GM18868 (cell line): ENCODE results near the gene R3HCC1L.
A peak's percentile ranks its signal among the peaks of the same experiment; 100 is the strongest.

Source experiments
- ATAC-seq: cut with Tn5 transposase; IDR thresholded peaks from one replicate; pipeline ENCODE4 v1.9.1; 2021; ENCODE audit warnings: mild to moderate bottlenecking, moderate library complexity; ENCODE audit not compliant: unreplicated experiment

The R3HCC1L gene

DNA sequence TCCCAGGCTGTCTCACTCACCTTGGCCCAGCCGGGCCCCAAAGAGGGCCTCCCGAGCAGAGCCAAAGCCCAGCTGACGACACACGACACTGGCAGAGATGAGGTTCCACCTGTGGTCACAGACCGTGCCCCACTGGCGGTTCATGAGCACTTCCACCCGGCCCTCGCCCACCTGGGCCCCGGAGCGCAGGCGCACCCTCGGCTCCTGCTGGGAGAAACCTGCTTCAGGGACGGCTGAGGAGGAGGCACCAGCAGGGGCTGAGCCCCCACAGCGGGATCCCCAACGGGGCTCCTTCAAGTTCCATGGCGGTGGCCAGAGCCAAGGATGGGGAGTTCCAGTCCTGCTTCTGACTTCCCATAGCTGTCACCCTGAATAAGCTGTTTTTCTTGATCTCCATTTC lies 123.5 kb downstream of the R3HCC1L start:
- ATAC-seq = no peak

DNA sequence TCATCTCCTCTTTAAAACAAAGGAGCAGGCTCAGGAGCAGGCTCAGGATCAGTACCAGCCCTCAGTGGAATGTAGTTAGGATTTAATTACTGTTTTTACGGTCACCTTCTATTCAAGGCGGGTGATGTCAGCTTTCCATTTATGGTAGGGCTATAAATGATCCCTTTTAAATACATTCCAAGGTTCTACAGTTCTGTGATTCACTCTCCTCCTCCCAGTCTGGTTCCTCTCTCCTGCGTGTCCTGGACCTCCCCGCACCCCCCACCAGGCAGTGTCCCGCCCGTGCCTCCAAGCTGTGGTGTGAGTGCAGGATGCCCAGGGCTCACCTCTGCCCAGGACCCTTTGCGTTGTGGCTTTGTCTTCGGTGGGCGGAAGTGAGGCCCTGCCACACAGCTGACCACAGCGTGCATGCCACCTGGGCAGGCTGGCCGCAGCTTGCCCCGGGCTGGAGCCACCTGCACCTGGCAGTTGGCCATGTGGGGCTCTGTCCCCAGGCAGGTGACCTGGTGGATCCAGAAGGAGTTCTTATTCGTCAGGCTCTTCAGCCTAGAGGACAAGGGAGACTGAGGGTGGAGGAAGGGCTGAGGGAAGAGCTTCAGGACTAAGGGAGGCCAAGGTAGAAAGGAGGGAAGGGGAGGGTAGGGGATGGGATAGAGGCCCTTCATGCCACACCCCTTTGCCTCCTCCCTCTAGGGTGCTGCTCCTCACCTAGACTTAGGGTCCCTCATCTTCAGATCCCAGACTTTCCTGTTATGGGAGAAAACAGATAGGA lies 124.4 kb downstream of the R3HCC1L start:
- ATAC-seq = no peak

DNA sequence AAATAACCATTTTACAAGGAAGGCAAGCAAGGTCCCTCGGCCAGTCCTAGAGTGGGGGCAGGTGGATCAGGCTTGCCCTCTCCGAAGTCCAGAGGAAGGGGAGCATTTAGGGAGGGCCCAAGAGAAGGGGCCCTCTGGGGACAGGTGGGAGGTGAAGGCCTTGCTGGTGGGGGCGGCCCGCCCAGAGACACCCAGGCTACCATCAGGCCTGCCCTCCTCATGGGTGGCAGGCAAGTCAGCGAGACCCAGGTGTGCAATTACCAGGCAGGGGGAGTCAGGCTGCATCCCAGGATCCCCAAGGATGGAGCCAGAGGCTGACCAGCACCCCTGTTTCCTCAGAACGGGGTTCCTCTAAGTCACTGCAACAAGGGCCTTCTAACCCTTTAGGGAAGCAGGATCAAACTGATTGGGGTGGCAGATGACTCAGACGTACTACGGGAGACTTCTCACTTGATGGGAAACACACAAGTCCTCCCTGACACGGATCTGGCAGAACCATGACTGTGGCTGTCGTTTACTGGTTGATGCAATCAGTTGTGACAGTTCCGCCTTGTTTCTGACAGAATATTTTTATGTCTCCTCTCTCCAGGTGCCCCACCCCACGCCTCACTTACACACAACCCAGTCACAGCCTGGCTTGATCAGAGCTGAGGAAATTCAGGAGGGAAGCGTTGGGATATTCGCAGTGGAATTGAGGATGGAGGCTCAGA lies 125.3 kb downstream of the R3HCC1L start:
- ATAC-seq = no peak

DNA sequence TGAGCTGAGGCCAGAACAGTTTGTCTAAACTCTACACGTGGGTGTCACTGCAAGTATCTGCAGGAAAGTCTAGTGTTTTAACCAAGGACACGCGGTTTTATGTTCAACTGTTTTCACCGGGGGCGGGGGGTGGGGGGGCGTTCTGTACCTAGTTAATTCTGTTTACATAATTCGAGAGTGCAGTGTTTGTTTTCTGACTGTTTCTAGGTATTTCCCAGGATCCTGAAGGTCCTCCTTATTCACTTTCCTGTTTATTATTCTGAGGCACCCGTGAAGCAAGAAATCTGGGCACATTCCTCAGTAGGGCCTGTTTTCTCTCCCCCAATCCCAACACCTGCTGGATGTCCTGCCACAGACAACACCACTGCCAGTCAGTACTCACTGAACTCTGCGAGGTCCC lies 125.9 kb downstream of the R3HCC1L start:
- ATAC-seq = no peak

DNA sequence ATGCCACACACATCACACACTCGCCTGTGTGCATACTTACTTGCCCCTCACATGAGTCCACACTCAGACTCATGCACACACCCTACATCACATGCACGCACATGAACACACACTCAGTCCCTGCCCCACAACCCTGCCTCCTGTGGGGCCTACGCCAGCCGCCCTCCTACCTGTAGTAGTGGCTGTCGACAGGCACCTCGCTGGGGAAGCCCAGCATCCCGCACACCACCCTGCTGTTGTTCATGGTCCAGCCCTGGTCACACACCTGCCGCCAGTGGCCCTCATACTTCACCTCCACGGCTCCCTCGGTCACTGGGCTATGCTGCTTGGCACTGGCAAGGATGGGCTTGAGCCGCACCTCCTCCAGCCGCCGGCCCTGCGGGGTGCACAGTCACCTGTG lies 126.3 kb downstream of the R3HCC1L start:
- no peak for ATAC-seq

DNA sequence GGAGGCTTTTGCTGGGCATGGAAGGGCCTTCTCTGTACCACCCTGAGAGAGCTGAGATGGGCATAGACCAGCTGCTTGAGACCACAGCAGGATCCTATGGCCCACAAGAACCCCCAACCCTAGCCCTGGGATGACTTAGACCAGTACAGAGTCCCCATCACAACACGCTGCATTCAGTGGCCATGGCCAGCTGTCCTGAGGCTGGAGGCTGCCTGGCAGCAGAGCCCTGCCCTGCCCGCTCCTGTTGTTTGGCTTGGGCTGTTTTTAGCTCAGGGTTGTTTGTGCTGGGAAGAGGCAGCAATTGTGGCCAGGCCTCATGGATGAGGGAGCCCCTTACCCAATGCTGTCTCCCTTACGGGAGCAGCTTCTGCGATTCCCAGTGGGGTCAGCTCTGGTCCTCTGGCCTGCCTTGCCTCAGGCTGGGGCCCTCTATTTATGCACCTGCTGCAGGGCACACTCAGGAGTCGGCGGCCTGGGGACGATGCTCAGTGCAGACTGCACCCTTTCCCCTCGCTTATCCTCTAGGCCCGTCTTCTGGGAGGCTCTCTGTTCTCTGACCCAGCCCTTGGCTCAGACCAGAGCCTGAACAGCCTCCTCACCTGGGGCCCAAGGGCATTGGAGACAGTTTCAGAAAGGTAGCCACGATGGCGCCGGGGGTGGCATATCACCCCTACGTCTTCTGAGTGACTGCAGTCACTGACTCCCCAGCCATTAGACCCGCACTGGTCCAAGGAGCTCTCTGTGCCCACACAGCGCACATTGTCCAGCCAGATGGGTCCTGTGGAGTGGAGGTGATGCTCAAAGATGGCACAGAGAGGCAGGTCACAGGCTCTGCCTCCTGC lies 127.2 kb downstream of the R3HCC1L start:
- no peak for ATAC-seq

DNA sequence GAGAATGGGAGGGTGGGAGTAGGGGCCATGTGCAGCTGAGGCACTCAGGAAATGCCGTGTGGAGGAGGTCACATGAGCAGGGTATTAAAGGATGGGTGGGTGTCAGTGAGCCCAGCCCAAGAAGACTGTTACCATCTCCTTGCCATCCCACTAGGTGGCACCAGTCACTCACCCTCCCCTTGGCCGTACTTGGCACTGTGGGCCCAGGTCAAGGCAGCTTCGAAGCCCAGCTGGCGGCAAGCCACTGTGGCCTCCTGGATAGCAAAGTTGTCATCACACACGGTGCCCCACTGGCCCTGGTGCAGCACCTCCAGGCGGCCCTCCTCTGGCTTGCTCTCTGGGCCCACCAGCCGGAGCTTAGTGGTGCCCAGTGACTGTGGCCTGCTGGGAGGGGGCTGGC lies 128.1 kb downstream of the R3HCC1L start:
- peak; percentile 61 for ATAC-seq

DNA sequence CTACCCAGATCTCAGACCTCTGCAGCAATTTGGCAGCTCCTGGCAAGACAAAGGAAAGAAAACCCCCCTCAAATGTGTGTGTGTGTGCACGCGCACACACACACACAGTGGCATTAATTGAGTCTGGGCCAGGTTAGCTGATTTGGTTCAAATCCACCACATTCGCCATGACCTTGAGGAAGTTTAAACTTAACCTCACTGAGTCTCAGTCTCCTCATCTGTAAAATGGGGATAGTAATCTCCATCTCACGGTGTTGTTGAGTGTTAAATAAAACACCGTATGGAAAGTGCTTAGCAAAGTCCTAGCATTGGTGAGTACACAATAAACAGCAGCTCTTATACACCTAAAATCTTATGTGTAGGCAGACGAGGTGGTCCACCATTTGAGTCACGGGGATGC lies 128.6 kb downstream of the R3HCC1L start:
- ATAC-seq = no peak

DNA sequence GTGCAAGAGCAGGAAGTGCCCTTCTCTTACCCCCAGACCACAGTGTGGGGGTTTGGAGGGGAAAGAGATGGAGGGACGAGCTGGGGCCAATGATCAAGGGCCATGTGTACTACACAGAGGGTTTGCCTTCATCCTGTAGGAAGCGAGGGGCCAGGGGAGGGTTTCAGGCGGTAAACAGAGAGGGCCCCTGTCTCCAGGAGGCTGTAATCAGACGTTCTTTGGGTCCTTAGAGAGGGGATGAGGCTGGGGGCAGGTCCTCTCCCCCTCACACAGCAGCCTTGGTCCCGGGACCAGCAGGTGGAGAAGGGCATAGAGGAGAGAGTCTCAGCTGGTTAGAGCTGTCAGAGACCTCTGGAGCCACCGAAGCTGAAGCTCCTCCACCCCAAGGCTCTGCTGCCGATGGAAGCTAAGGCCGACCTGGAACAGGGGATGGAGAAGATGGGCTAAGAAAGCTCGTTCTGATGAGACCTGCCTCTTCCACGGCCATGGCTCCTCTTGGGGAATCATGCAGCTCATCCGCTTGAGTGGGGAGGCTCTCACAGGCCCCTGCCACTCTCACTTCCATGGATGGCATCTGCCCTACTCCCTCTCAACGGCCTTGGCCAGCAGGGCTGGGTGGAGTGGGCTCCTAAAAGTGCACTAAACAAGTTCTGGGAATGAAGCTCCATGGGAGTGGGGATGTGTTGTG lies 130.1 kb downstream of the R3HCC1L start:
- ATAC-seq = no peak

DNA sequence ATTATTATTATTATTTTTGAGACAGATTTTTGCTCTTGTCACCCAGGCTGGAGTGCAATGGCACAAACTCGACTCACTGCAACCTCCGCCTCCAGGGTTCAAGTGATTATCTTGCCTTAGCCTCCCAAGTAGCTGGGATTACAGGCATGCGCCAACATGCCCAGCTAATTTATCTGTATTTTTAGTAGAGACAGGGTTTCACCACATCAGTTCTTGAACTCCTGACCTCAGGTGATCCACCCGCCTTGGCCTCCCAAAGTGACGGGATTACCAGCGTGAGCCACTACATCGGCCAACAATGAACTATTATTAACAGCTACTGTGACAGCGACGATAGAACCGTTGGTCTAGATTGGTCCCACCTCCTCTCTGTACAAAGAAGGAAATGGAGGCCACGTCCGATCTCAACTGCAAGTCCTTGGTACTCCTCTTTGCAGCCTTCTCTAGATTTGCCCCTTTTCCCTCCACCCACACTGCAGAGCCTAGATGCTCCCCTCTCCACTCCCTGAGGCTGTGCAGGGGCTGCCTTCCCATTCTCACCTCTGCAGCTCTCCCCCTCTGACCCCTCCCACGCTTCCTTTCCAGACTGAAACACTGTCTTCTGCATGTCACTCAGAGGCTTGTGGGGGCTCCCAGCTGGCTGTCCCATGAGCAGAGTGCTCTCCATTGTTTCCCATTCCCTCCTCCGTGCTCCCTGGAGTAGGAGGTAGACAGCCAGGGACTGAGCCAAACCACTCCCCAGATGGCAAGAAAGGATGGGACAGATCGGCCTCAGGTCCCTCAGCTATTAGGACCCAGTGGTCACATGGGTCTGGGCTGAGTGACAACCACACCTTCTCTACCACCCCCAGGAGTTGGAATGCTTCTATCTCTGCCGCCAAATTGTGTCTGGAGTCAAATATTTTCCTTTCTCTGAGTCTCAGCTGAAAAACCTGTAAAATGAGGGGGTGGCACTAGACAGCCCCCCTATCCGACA lies 131.2 kb downstream of the R3HCC1L start:
- no peak for ATAC-seq

DNA sequence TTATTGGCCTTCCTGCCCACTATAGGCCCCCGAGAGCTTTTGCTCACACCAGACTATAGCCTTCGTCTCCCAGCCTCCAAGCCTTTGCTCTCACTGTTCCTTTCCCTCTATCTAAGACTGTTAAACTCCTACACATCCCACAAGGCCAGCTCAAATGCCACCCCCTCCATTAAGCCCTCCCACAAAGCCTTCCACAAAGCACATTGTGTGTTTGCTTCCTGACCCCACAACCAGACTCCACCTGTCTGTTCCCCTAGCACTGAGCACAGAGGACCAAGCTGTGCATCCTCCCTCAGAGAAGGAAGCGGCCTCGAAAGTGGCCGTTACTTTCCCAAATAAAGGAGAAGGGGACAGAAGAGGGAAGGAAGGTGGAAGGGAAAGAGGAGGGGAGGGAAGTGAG lies 132.2 kb downstream of the R3HCC1L start:
- no peak for ATAC-seq

DNA sequence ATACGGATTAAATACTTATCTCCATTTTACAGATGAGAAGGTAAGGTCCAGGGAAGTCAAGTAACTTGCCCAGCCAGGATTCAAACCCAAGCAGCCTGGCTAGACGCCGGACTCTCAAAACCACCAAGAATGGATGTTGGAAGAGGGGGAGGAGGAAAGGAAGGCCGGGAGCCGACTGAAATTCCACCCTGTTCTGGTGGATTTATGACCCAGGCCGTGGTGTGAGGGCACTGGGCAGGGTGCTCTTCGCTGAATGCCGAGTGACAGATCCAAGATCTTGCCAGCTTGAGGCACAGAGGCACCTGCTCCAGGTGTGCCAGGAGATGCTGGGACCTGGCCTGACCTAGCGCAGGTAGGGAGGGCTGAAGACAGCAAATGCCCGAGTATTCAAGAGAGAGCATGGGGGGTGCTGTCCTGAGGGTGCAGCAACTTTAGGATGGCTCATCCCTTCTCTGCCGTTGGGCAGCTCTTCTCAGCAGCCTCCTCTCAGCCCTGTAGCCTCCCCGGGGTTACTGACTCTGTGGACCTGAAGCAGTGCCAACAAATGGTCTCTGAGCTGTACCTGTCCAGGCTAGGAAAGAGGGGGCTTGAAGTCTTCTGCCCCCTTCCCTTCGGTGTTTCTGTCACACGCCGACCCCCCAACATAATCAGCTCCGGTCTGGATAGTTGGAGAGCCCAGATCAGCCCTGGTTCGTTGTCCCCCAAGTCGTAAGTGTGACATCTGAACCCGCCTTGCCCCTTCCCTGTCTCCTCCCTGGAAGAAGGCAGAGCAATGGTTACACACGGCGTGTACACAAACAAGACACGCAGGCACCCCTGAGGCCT lies 132.8 kb downstream of the R3HCC1L start:
- ATAC-seq = no peak

DNA sequence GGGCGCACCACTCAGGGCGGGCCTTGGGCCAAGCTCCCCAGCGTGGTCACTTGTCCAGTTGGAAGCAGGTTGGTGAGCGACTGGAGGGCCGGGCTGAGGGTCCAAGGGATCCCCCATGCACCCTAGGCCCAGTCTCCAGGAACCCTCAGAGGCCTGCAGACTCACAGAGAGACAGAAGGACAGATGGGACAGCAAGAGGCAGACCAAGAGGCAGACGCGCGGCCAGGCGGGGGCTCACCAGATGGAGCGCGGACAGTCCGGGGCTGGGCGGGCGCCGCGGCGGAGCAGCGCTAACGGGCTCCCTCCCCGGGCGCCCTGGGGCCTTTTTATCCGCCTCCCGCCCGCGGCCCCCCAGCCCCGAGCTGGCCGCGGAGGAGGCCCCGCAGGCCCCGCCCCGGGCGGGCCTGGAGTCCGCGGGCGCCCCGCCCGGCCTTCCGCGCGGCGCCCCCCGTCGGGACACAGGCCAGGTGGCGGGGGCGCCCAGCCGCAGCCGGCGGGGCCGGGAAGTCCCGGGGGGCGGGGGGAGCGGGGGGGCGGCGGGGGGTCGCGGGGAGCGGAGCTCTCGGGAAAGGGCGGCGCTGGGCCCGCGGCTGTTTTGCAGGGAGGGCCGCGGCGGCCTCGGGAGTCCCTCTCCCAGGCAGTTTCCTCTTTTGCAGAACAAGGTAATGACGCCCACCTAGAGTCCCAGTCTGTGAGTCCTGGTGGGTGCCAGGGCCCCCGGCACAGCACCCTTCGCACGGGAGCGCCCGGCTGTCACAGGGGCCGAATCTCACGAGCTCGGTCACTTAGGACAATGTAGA lies 133.6 kb downstream of the R3HCC1L start, which contains the start of gene LOXL4:
TSS of gene LOXL4 (minus strand) at position 301 of the 800 bp plus-strand sequence. CDS start 5,175 bp downstream, outside the sequence.
- ATAC-seq = no peak

DNA sequence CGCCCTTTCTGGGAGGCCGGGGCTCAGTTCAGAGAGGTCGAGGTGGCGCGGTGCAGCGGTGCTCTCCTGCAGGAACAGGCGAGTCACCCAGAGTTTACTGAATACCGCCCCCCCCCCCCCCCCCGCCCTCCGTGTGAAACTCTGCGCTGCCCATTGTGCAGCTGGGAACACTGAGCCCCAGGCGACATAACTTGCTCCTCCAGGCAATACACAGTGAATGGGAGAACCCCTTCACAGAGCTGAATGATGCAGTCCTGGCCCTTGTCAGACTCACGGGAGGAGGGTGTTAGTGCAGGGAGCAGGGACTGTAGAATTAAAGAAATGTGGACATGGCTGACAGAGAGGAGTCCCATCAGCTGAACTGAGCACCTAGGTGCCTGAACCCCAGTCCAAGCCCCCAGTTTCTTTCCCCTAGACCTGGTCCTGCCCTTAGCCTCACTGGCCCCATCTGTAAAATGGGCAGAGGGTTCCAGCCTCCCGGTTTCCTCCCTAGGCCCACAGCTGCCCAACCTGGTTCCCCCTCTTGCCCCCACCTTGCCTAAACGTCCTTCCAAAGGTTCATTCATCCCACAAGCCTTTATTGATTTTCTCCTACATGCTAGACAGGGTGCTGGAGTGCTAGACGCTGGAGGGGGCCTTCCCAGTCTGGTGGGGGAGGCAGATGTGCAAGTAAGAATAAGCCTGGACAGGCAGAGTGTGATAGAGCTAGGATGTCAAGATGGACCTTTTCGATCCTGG lies 134.4 kb downstream of the R3HCC1L start:
- no peak for ATAC-seq

DNA sequence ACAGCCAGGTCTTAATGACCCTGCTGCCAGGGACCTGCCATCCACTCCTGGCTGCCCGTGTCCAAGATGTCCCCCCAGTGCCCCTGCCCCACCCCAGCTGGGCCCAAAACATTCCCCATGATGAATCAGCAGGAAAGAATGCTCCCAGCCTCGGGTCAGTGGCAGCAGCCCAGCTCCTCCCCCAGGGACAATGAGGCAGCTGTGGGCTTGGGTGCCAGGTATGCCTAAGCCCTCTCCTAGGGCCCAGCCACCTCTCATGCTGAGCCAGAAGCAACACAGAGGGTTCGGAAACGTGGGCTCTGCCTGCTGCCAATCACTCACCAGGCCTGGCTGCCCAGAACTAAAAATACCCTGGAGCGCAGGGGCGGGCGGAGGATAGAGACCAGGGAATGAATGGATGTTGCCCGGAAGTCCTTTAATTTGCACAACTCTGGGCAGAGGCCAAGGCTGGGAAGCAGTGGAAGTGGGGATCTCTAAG lies 135.0 kb downstream of the R3HCC1L start:
- no peak for ATAC-seq

DNA sequence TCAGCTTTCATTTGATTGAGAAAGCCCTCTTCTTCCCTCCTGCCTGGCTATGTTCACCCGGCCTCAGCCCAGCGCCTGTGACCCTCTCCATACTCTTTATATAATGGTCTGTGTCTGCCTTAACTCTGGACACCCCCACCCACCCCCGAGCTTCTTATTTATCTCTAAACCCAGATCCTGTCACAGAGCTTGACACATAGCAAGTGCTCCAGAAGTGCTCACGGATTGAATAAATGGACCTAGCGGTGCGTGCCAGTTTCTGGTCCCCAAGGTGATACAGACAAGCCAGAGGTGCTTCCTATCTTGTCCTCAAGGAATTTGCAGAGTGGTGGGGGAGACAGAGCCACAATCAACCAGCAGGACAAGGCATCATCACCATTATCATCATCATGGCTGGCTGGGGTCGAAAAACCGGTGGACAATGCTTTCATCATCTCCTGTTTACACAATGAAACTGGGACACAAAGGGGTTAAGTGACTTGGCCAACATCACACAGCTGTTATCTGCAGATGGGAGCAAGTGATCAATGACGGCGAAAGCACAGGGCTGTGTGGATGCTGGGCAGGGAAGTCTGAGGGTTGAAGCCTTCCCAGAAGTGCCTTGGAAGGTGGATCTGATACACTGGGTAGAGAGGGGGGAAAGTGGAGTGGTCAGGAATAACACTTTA lies 135.8 kb downstream of the R3HCC1L start:
- no peak for ATAC-seq

DNA sequence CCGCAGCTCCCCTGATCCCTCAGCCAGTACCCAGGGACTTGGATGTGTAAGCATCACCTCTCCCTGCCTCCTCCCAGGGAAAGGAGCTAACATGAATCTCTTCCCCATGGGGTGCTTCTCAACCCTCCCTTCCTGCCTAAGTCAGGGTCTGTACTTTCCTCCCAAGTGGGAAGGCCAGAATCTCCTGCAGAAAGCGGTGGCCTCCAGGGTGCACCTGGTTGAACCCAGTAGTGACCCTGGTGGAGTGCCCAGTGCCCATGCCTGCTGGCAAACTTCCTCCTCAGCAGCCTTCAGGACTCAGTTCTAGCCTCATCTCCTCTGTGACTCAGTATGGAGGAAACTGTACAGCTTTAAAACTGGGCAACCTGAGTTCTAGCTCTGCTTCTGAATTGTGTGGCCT lies 136.3 kb downstream of the R3HCC1L start:
- ATAC-seq = no peak
